ENCODE data around the gene ATXN10.

The ATXN10 gene

DNA sequence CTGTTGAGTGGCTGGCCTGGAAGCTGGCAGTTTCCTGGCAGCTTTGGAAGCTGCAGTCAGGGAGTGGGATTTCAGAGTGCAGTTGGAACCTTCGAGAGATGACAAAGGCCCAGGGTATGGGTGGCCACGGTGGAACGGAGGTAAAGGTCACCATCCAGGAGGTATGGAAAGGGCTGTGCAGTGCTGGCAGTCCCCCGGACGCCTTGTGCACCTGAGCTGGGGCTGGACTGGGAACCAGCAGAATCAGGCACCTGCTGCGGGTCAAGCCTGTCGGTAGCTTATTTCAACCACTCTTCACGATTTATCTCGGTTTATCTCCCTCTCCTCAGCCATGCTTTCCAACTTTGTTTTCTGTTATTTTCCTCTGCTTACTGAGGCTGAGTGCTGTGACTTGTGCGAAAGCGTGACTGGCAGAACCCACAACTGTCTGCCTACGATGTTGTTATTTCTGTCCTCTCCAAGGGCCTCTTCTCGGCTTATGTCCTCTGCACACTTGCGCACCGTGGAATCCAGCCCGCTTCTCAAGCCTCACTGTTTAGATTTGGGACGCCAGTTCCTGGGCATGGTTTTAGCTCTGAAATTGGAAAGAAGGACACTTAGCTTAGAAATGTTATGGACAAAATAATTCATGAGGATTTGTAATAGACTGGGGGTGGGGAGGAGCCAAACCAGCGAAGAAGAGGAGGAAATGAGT, 24.0 kb upstream of the ATXN10 start:
- H3K4me3 ChIP-seq (ENCODE audit: low read depth, low read length) = no peak overlapping the region
- no peak for TF ChIP-seq POLR2A (IDR thresholded peaks at IDR 0.05; ENCODE audit: extremely low read depth, insufficient read length)
- DNase-seq (ENCODE audit: low read depth) = no peak

DNA sequence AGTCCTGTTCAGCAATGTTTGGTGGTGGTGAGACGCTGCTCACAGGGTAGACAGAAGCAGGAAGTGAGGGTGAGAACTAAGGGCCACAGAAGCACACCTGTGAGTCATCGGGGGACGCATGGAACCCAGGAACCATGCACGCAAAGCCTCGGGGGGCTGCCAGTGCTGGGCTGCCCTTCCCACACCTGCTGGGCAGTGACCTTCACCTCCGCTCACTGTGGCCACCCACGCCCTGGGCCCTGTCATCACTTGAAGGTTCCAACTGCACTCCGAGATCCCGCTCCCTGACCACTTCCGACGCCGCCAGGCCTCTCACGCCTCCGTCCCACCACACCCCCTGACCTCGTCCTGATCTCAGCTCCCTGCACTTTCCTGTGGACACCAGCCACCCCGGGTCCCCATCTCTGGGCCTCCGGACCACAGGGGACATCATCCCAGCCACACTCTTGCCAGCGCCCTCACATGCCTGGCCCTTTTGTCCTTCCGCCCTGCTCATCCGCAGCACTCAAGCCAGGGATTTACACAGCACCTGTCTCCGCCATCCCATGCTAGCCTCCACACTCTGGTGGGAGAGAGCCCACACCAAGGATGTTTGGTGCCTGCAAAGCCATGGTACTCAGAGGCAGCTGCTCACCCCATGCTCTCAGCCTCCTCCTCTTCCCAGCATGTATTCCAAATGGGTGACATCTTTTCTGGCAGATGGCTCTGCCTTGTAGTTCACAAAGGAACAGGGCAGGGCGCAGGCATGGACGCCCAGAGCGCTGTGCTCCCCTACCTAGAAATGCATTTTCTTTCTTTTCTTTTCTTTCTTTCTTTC, 23.1 kb upstream of the ATXN10 start:
- no peak overlapping the region for H3K4me3 ChIP-seq (ENCODE audit: low read depth, low read length)
- TF ChIP-seq, protein P1, sequence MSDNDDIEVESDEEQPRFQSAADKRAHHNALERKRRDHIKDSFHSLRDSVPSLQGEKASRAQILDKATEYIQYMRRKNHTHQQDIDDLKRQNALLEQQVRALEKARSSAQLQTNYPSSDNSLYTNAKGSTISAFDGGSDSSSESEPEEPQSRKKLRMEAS (IDR thresholded peaks at IDR 0.05; ENCODE audit: low read depth, low read length) = no peak
- TF ChIP-seq, protein P2, sequence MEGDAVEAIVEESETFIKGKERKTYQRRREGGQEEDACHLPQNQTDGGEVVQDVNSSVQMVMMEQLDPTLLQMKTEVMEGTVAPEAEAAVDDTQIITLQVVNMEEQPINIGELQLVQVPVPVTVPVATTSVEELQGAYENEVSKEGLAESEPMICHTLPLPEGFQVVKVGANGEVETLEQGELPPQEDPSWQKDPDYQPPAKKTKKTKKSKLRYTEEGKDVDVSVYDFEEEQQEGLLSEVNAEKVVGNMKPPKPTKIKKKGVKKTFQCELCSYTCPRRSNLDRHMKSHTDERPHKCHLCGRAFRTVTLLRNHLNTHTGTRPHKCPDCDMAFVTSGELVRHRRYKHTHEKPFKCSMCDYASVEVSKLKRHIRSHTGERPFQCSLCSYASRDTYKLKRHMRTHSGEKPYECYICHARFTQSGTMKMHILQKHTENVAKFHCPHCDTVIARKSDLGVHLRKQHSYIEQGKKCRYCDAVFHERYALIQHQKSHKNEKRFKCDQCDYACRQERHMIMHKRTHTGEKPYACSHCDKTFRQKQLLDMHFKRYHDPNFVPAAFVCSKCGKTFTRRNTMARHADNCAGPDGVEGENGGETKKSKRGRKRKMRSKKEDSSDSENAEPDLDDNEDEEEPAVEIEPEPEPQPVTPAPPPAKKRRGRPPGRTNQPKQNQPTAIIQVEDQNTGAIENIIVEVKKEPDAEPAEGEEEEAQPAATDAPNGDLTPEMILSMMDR (IDR thresholded peaks at IDR 0.05; ENCODE audit: low read depth, low read length) = no peak
- TF ChIP-seq MYC (IDR thresholded peaks at IDR 0.05; ENCODE audit: low read depth, low read length) (no peak), POLR2A (IDR thresholded peaks at IDR 0.05; ENCODE audit: extremely low read depth, insufficient read length) (no peak)
- DNase-seq (ENCODE audit: low read depth) = peak; percentile 48

DNA sequence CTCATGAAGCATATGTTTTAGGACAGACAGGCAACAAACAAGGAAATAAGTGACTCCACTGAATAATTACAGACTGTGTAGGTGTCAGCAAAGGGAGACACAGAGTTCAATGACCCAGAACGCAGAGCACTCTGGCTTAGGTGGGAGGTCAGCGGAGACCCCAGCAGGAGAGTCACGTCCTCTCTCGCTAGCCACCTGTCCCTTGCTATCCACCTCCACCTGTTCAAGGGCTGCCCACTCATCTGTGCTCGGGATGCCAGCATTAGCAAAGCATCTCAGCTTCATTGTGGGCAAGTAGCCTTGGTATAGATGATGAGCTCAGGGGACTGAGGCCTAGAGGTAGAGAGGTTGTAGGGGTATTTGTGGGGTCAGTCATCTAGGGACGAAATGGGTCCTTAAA, 21.8 kb upstream of the ATXN10 start:
- no peak for TF ChIP-seq POLR2A (IDR thresholded peaks at IDR 0.05; ENCODE audit: extremely low read depth, insufficient read length)
- TF ChIP-seq, protein P1 (IDR thresholded peaks at IDR 0.05; ENCODE audit: low read depth, low read length) = no peak
- no peak for TF ChIP-seq MYC (IDR thresholded peaks at IDR 0.05; ENCODE audit: low read depth, low read length)
- TF ChIP-seq, protein P2 (IDR thresholded peaks at IDR 0.05; ENCODE audit: low read depth, low read length) = no peak
- H3K4me3 ChIP-seq (ENCODE audit: low read depth, low read length) = no peak overlapping the region
- DNase-seq (ENCODE audit: low read depth) = no peak

DNA sequence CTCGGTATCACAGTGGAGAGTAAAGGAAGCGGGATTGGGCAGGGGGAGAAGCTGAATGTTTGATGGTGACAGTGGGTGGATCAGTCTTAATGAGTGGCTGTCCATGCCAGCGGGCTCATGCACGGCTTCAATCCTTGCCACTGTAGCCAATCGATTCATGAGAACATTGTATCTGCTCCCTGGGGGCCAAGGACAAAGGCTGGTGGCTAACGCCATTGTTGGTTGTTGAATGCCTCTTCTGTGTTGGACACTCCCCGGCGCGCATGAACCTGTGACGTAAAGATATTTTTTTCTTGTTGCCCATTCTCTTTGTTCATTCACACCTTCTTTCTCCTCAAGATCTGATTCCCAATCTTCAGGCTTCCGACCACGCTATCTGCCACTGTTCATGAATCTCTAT, 20.9 kb upstream of the ATXN10 start:
- no peak overlapping the region for H3K4me3 ChIP-seq (ENCODE audit: low read depth, low read length)
- TF ChIP-seq, protein P2 (IDR thresholded peaks at IDR 0.05; ENCODE audit: low read depth, low read length) = no peak
- TF ChIP-seq POLR2A (IDR thresholded peaks at IDR 0.05; ENCODE audit: extremely low read depth, insufficient read length) (no peak), MYC (IDR thresholded peaks at IDR 0.05; ENCODE audit: low read depth, low read length) (no peak)
- no peak for DNase-seq (ENCODE audit: low read depth)

DNA sequence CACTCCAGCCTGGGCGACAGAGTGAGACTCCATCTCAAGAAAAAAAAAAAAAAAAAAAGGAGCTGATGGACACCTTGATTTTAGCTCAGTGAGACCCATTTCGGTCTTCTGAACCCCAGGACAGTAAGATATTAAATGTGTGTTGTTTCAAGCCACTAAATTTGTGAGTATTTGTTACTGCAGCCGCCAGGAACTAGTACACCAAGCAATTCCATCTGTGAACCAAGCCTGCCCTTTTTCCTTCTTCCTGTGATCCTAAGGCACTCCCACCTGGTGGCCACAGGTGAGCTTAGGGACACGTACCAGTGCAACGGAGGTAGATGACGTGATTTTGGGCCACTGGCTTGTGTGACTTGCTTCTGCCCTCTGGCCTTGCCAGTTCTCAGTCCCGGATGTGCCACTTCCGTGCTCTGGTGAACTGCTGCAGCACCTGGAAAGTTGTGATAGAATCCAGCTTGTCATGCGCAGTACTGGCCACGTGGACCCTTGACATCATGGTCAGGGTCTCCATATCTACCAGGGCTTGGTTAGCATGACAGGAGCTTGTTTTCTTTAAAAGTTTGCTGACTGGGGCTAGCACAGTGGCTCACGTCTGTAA, 19.6 kb upstream of the ATXN10 start:
- TF ChIP-seq, protein P1 (IDR thresholded peaks at IDR 0.05; ENCODE audit: low read depth, low read length) = no peak
- TF ChIP-seq POLR2A (IDR thresholded peaks at IDR 0.05; ENCODE audit: extremely low read depth, insufficient read length) = no peak
- TF ChIP-seq MYC (IDR thresholded peaks at IDR 0.05; ENCODE audit: low read depth, low read length) = no peak
- TF ChIP-seq, protein P2 (IDR thresholded peaks at IDR 0.05; ENCODE audit: low read depth, low read length) = no peak
- DNase-seq (ENCODE audit: low read depth) = no peak
- no peak overlapping the region for H3K4me3 ChIP-seq (ENCODE audit: low read depth, low read length)

DNA sequence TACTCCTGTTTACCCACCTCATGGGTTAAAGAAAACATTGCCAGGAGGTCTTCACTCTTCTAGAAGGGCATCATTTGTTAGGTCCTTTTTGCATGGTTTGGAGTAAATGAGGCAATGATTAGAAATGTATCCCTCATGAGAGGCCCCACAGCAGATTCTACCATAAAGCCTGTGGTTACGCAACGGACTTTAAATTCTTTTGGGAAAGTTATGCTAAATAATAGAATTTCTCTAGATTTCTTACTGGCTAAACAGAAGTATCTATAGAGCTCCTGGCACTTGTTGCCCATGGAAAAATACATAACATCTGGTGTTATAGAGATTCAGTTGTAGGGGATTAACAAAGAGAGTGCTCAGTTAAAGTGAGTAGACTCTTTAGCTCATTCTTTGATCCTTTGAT, 15.1 kb upstream of the ATXN10 start:
- H3K4me3 ChIP-seq (ENCODE audit: low read depth, low read length) = no peak overlapping the region
- no peak for DNase-seq (ENCODE audit: low read depth)
- TF ChIP-seq, protein P1 (IDR thresholded peaks at IDR 0.05; ENCODE audit: low read depth, low read length) = no peak

All from NB4 (cell line).